Activated CD4-positive, alpha-beta T cell treated with anti-CD3 and anti-CD28 coated beads, Interleukin-2, amount 50 U/mL, for 24 hours (primary cell): ENCODE data around the gene CEP295NL.
"Not testable (repeated sequence)": the region's sequence is repeated elsewhere in the genome, so short reads cannot be mapped to it uniquely, and the experiment has no call there.

ENCODE experiments used
- DNase-seq, 2 donors: peaks; one replicate each; pipeline ENCODE4 v3.0.0-alpha.2; 2020; ENCODE audit warnings: low read depth in 1 of 2, low spot score in 1 of 2

The CEP295NL gene

DNA sequence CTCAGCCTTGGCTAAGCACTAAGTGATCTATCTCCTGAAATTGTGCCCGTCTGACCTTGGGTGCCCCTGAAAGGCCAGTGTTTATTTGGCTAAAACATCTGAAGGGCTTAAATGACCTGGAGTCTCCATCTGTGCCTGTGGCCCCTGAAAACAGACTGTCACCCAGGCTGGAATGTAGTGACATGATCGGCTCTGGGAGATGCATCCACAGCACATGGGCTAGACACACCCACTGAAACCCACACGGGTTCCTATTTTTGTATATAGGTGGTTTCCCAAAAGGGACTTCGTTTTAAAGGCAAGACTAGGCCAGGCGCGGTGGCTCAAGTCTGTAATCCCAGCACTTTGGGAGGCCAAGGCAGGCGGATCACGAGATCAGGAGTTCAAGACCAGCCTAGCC is 13.5 kb downstream of the CEP295NL start:
- DNase-seq = peak in 1 of 2 donors; percentile 14

DNA sequence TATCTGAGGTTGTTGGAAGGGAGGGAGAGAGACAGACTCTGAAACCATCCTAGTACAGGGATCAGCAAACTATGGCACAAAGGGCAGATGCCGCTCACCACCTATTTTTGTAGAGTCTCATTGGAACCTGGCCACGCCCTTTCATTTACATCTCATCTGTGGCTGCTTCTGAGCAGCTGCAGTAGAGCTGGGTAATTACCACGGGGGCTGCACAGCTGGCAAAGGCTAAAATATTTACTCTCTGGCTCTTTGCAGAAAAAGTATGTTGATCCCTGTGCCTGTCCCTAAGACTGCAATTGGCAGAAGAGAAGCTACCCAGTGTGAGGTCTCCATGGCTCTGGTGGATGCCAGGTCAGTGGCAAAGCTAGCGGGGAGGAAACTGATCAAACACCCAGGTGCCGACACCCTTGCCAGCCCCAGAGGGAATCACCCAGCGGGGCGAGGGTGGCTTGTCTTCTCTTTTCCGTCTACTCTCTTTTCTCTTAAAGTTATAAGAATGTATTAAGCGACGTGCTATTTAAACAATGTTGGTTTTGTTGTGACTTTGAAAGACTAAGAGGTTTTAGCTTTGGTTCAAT is 14.0 kb downstream of the CEP295NL start:
- no peak for DNase-seq

DNA sequence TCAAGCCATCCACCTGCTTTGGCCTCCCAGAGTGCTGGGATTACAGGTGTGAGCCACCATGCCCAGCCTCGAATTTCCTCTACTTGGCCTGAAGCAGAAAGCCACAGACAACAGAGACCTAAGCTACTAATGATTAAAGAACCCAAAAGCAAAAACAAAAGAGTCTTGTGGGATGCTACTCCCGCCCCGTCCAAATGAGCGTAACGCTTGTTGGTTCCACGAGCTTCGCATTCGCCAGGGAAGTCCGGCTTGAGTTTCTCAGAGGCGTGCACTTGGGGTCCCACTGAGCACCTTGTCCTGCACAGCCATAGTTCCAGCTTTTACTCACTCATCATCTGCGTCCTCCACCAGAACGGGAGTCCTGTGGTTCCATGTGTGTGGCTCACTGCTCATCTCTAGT is 16.0 kb downstream of the CEP295NL start:
- DNase-seq = no peak

DNA sequence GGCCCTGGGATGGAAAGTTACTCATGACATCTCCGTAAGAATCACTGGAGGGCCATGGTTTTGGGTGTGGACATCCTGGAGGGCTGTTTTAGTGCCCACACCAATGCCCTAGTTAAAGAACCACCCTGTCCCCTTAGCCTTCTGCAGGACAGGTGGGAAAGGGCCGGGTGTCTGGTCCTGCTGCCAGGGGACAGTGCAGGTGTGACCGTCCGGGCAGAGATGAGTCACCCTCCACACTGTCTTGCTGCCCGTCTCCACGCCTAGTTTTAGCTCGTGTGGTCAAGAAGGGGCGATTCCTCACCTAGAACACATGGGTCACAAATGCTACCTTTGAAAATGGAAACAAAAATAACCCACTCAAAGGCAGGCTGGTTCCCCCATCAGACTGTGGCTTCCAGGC is 17.0 kb downstream of the CEP295NL start:
- no peak for DNase-seq

DNA sequence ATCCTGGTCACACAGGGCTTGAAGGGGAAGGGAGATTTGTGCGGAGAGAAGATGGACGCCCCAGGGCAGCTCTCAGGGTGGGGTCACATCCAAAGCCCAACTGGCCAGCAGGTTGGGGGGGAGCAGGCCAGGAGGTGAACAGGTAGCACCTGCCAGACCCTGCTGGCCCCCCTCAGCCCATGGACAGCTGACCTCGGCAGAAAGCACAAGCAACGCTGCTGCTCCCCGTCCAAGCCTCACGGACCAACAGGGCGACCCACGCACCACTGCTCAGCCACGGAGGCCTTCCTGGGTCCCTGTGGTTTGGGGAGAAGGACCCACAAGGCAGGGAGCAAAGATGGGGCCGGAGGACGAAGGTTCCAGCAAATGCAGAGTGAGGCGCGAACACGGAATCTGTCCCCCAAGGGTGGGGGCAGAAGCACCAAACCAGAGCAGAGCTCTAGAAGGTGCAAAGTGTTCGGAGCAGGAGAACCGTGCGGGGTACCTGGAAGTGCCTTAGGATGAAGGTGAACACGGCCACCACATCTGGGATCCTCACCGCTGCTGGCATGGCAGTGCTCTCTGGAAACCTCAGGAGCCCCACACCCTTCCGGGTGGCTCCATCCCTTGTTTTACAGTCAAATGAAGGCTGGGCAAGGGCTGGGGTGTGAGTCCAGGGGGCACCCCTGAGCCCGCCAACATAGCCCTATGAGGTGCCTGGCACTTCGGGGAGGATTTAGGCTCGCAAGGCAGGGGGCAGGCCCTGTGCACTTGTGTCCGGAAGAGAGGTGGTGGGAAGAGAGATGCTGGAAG is 17.9 kb downstream of the CEP295NL start:
- no peak for DNase-seq

DNA sequence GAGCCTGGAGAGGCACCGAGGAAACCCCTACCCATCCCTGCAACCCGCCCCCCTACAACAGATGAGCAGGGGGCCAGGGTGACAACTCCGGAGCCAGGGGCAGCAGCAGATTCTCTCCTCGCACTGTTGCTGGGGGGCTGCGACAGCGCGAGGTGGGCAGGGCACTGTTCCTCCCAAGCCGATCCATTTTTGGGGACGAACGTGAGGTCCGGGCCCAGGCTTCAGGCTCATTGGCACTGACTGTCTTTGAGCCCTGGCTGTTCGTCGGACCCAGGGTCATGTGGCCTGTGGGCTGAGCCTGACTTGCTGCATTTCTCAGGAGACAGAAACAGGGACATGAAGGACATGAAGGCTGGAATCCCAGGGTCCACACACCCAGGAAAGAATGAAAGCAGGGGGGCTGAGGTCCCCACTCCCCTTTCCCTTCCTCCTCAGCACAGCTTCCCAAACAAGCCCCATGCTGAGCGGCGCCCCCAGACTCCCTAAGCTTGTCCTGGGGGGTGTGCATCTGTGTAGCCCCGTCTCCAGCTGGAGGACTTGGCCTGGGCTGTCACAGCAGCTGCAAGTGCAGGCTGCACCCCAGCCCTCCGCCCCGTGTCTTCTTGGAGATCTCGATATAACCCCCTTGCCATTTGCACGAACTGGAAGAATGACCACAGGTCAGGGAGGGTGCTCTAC is 18.7 kb downstream of the CEP295NL start:
- DNase-seq = no peak

DNA sequence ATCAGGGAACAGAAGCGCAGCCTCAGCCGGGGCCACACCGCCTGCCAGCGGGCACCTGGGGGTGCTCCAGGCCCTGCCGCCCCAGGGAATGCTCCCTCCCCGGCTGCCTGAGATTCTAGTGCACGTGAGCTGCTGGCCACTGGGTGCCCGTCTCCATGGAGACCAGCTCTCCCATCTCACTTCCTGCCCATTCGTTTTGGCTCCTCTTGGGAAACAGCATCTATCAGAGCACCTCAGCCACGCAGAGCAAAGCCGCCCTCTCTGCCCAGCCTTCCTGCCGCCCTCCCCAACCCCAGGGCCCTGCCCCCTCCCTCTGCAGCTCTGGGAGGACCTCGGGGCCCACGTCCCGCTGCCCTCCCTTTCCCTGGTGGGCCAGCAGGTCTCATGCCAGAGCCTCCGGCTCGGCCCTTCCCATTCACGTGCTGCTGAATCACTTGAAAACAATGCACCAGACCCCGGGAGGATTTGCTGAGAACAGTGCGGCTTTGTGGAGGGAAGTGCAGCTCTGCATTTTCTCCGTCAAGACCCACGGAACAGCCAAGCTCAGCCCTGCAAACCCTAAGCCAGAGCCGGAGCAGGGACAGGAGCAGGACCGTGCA is 19.4 kb downstream of the CEP295NL start:
- DNase-seq = no peak

DNA sequence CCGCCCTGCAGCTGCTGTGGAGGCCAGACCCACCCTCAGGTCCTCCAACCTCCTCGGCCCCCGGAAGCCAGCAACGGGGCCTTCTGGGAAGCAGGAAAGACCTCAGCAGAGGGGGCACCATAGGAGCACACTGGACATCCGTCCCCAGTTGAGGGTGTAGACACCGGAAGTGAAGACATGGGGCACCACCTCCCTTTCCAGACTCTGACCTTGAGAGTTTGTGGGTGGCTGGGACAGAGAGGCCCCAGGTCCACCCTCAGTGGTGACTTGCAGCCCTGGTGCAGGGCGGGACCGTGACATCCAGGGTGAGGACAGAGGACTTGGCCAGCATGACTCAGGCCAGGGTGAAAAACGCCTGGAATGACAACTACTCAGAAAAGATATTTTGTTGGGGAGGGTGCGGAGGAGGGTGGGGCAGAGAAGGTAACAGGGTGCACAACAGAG is 19.9 kb downstream of the CEP295NL start:
- no peak for DNase-seq

DNA sequence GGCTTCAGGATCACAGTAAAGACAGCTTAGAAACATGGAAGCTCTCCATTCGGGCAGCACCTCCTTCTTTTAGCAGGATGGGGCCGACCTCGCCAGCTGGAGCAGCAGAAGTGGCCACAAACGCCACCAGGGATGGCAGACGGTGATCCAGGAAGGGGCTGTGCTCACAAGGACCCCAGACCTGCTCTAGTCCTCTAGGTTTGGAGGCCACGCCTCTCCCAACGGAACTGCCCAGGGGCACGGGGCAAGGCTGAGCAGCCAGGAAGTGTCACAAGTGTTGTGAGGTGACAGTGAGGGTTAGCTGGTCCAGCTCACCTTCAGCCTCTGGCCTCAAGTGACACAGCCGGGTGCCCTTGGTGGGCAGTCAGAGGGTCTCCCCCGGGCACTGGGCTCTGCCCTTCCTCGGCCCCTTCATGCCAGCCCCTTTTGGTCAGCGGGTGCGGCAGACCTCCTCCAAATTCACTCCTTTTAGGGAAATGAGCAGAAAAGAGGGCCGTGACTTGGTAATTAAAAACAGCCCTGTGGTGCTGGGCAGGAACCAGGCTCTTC is 20.4 kb downstream of the CEP295NL start:
- no peak for DNase-seq

DNA sequence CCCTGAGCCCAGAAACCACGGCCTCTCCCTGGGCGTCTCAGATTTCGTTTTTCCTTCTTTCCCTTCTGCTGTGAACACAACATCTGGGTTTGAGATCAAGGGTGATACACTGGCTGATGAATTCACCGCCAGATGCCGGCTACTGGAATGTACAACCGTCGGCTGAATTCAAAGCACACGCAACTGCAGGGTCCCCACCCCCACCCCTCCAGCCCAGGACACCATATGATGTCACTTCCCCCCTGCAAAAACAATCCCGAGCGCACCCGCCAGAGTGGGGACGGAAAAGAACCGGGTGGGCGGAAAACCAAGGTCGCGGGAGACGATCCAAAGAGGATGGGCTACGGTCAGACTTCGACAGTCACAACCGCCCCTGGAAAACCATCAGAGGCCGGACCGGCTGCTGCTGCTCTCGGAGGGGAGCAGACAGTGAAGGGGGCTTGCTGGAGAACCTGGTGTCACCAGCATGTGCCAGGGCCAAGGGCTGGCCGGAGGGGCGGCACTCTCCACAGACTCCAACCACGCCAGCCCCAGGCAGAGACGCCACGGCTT is 23.3 kb downstream of the CEP295NL start:
- DNase-seq = peak in 1 of 2 donors; percentile 15

DNA sequence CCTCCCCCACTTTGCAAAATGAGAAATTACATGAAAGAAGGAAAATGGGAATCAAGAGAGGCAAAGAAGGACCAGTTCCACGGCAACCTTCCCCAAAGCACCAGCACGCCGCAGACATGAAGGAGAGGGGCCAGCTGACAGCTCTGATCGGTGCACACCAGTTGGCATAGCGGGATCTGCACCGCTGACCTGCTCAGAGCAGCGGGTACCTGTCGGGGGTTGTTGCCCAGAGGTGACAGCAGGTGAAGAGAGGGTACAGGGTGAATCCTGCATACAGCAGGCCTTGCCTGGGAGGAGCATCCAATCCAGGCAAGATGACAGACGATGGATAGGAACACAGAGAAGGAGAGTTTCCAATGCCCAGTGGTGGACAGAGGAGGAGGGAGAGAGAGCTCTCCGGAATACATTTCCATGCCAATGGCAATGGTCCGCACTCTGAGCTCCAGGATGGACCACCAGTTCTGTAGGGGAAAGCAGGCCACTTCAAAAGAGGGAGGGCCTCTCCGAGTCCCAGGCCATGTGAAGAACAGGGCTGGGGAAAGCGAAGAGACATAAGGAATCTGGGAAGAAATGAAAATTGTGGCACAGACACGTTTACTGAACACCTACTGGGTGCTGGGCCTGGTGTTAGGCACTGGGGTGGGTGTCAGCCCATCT is 24.0 kb downstream of the CEP295NL start:
- DNase-seq = no peak

DNA sequence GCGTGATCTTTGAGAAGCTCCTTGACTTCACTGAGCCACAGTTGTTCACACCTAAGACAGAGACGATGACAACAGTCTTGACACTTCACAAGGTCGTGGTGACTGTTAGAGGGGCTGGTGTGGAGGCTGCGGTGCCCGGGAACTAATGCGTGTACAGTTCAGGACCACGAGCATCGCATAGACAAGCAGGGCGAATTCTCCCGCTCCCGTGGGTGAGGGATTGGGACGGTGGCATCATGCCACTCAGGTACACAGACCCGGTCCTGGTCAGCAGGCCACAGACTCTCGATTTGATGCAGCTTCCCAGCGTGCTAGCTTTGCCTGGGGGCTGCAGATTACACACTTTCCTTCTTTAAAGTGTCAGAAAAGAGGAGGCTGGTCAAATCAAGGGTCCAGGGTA is 24.7 kb downstream of the CEP295NL start:
- DNase-seq = no peak

DNA sequence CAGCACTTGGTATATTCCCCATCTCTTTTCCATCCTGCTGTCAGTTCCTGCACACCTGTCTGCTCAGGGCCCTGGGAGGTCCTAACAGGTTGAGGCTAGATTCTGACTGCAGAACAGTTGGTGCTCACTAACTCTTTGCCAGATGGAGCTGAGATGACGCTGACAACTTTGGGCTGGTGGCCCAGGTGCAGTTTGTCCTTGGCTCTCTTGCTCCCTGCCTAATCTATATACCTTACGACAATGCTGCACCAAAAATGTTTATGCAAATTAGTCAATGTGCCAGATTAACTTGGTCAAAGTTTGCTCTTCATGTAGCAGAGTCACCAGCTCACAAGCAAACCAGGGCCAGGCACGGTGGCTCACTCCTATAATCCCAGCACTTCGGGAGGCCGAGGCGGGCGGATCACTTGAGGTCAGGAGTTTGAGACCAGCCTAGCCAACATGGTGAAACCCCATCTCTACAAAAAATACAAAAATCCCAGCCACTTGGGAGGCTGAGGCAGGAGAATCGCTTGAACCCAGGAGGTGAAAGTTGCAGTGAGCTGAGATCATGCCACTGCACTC is 26.0 kb downstream of the CEP295NL start:
- DNase-seq = not testable (repeated sequence)

DNA sequence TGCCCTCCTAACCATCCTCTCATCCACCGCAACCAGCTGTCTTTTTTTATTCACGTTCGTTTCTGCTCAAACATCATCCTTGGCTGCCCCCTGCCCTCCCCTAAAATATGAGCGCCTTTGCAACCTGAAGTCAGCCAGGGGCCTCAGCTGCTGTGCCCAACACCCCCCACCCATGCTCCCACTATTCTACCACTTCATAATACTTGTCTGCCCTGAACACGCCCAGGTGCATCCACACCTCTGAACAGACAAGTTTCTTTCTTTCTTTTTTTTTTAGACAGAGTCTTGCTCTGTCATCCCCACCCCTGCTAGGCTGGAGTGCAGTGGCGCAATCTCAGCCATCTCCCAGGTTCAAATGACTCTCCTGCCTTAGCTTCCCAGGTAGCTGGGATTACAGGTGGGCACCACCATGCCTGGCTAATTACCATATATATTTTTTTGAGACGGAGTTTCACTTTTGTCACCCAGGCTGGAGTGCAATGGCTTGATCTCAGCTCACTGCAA is 26.9 kb downstream of the CEP295NL start:
- no peak for DNase-seq

DNA sequence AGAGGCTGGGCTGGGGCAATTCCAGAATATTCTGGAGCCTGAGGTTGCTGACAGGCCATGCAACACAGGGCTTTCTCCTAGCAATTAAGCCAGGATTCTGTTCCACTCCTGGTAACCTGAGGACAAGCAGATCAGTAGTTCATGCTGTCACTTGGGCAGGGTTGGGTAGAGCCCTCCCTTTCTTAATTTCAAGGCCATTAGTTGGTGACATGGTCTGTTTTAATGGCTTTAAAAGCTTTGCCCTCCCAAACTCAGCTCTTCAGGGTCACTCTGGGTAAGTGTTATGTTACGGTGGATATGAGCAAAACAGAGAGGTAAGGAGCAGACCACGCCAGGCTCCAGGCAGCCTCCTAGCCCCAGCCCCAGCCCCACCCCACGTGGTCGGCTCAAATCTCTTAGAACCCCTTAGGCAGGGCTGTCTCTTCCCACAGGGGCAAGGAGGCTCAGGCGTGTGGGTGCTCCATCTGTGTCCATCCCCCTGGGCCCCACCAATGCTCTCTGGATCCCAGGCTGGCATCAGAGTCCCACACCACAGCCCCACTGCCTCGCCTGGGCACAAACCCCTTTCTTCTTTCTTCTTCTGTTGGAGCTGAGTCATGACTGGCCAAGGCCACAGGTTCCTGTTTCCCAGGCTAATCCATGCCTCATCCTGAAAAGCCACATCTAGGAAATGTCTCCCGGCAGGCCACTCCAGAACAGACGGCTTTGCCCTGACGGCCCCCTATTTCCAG is 27.5 kb downstream of the CEP295NL start:
- DNase-seq = no peak

DNA sequence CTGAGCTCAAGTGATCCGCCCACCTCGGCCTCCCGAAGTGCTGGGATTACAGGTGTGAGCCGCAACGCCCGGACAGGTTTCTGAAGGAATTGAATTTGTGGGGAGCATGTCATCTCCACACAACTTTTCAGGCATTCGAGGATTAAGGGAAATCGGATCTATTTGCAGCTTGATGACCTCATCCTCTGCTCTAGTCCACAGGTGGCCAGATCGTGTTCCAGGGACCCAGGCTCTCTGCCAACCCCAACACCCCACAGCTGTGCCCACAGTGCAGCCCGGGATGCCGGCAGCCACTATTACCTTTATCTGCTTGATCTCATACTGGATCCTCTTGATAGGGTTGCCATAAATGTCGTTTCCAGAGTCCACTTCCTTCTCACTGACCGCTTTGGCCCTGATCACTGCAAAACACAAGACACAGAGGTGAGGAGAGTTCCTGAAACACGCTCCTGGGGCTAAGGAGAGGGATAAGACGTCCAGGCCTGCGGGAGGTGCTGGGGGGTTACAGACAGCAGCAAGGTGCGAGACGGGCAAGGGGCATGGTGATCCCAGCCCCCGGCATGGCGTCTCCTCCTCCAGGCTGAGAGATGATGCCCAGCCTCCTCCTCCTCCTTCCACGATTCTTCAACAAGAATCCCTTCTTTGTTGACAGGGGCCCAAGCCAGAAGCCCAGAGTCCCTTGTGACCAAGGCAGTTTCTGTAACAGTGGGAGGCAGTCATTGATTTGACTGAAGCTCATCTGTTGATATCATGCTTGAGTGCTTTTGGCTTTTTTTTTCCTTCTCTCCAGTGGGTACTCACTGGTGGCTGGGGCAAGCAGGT is 29.3 kb downstream of the CEP295NL start:
- no peak for DNase-seq

DNA sequence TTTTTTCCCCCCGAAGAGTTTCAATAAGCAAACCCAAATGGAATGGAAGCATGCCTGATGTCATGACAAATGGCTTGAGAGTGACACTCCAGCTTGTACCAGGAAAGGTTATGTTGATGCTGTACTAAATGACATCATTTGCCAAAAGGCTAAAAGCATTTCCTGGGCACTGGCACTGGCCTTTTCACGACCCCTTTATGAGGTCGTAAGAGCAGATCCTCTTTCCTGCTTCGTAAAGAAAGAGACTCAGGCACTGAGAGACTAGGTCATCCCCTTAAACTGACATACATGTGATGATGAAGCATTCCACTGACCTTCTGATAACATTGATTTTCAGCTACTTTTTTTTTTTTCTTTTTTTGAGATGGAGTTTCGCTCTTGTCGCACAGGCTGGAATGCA is 30.5 kb downstream of the CEP295NL start:
- no peak for DNase-seq

DNA sequence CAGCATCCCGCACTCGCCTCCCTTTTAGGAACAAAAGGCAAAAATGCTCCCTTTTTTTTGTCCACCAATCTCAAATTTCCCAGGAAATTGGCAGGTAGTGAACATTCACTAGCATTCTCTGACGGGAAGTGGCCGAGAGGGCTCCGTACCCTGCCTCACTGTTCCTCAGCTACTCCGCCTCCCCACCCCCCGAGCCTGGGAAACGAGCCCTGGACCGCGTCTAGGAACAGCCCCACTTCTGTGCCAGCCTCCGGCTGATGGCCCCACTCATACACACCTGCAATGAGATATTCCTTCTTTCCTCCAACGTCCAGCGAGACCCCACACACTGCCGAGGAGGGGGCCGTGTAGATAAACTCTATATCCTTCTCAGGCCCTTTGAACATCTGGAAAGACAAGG is 32.4 kb downstream of the CEP295NL start:
- DNase-seq = no peak

DNA sequence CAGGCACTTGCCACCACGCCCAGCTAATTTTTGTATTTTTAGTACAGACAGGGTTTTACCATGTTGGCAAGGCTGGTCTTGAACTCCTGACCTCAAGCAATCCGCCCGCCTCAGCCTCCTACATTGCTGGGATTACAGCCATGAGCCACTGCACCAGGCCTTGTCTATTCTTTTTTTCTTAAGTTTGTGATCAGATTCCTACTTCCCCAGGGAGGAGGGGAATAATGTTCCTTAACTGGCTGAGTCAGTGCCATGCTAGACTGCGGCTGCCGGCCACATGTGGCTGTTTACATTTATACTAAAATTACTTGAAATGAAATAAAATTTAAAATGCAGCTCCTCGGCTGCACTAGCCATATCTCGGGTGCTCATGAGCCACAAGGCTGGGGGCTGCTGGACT is 34.6 kb downstream of the CEP295NL start:
- no peak for DNase-seq
